K562 (cell line): ENCODE results near the gene RAB11FIP2. TPM values are rescaled to one million over a fixed set of nuclear protein-coding genes. Genes with fewer than 3 reads are reported as not detected.

Source experiments
- BMI1 ChIP-seq: fragments of 150-350 bp; IDR thresholded peaks from 2 replicates; pipeline ENCODE4 v1.6.1; 2014; ENCODE audit warnings: low read length
- CREB1 ChIP-seq, 2 experiments: sonication (generic) in 1 of 2; formaldehyde crosslinking in 1 of 2; IDR thresholded peaks; 2 replicates each; pipeline versions ENCODE4 v1.6.1 to v1.8.0; 2012 to 2022; ENCODE audit warnings: inconsistent platforms in 1 of 2, mild to moderate bottlenecking in 1 of 2, missing genetic modification reagents in 1 of 2, moderate library complexity in 1 of 2
- CXXC5 ChIP-seq: fragments of 250-450 bp; sonication (Bioruptor Pico); IDR thresholded peaks from 2 replicates; pipeline ENCODE4 v1.8.0; 2022; ENCODE audit warnings: inconsistent platforms, mild to moderate bottlenecking, moderate library complexity
- ELF2 ChIP-seq: fragments of 250-450 bp; sonication (Bioruptor Pico); IDR thresholded peaks from 2 replicates; pipeline ENCODE4 v1.5.0; 2021; ENCODE audit warnings: mild to moderate bottlenecking
- GATAD2A ChIP-seq: fragments of 450-650 bp; IDR thresholded peaks from 2 replicates; pipeline ENCODE4 v1.6.1; 2017
- MAZ ChIP-seq, 2 experiments: fragments of 450-650 bp in 1 of 2; sonication (generic) in 1 of 2; formaldehyde crosslinking; IDR thresholded peaks in 1 of 2; conservative IDR thresholded peaks in 1 of 2; 2 replicates each; pipeline versions ENCODE4 v1.4.0 to v1.5.0; 2020; ENCODE audit warnings: mild to moderate bottlenecking in 1 of 2, missing genetic modification reagents in 1 of 2
- NONO ChIP-seq, 2 experiments: fragments of 200-400 bp in 1 of 2; fragments of 450-650 bp in 1 of 2; formaldehyde crosslinking in 1 of 2; IDR thresholded peaks; 2 replicates each; pipeline ENCODE4 v1.6.1; 2017; ENCODE audit warnings: low read depth in 2 of 2, mild to moderate bottlenecking in 2 of 2, moderate library complexity in 2 of 2, low read length in 1 of 2
- NR2C2 ChIP-seq, 2 experiments: fragments of 200-800 bp in 1 of 2; sonication (Bioruptor generic) in 1 of 2; sonication (generic) in 1 of 2; formaldehyde crosslinking in 1 of 2; IDR thresholded peaks; 2 replicates each; pipeline versions ENCODE4 v1.6.1 to v1.8.0; 2016 to 2022; ENCODE audit warnings: mild to moderate bottlenecking in 1 of 2, missing compliant biosample characterization in 1 of 2, missing genetic modification characterization in 1 of 2, missing genetic modification reagents in 1 of 2
- NR3C1 ChIP-seq: sonication (generic); formaldehyde crosslinking; IDR thresholded peaks from 2 replicates; pipeline ENCODE4 v1.8.1; 2022; ENCODE audit warnings: missing genetic modification reagents
- PHF8 ChIP-seq: fragments of 200-600 bp; sonication (generic); IDR thresholded peaks from 2 replicates; pipeline ENCODE4 v1.6.1; 2012; ENCODE audit warnings: mixed run types, mild to moderate bottlenecking, inconsistent platforms, low read length, moderate library complexity, borderline replicate concordance
- POLR2B ChIP-seq: fragments of 450-650 bp; IDR thresholded peaks from 2 replicates; pipeline ENCODE4 v1.6.1; 2018; ENCODE audit warnings: low read depth; ENCODE audit not compliant: partially characterized antibody
- POLR2G ChIP-seq: fragments of 200-400 bp; formaldehyde crosslinking; IDR thresholded peaks from 2 replicates; pipeline ENCODE4 v1.6.1; 2017; ENCODE audit warnings: low read depth, mild to moderate bottlenecking, antibody characterized with exemption, low read length, moderate library complexity
- SRSF9 ChIP-seq: fragments of 200-400 bp; formaldehyde crosslinking; IDR thresholded peaks from 2 replicates; pipeline ENCODE4 v1.6.1; 2017; ENCODE audit warnings: low read depth, low read length, borderline replicate concordance
- SUPT5H ChIP-seq: fragments of 450-650 bp; IDR thresholded peaks from 2 replicates; pipeline ENCODE4 v1.6.1; 2016
- TAF1 ChIP-seq: IDR thresholded peaks from 2 replicates; pipeline ENCODE4 v1.6.1; 2011; ENCODE audit warnings: mild to moderate bottlenecking, low read length, moderate library complexity; ENCODE audit not compliant: insufficient read depth, control insufficient read depth, severe bottlenecking; ENCODE audit errors: extremely low read depth
- TGIF2 ChIP-seq: sonication (generic); formaldehyde crosslinking; IDR thresholded peaks from 2 replicates; pipeline ENCODE4 v1.8.1; 2022; ENCODE audit warnings: mild to moderate bottlenecking, missing genetic modification reagents, moderate library complexity
- YY1 ChIP-seq, 3 experiments: IDR thresholded peaks; 2 replicates each; pipeline ENCODE4 v1.6.1; 2011; ENCODE audit warnings: low read length in 2 of 3, mild to moderate bottlenecking in 2 of 3, moderate library complexity in 2 of 3, borderline replicate concordance in 1 of 3, control low read depth in 1 of 3, low read depth in 1 of 3; ENCODE audit not compliant: insufficient read depth in 3 of 3, insufficient replicate concordance in 2 of 3, control insufficient read depth in 1 of 3, insufficient read length in 1 of 3; ENCODE audit errors: extremely low read depth in 1 of 3
- ZNF146 ChIP-seq: IDR thresholded peaks from one replicate; pipeline ENCODE4 v1.6.1; 2018; ENCODE audit warnings: missing compliant biosample characterization; ENCODE audit not compliant: unreplicated experiment
- ZNF41 ChIP-seq: fragments of 250-450 bp; sonication (Bioruptor Pico); conservative IDR thresholded peaks from 2 replicates; pipeline ENCODE4 v1.4.0; 2020; ENCODE audit warnings: mild to moderate bottlenecking
- polyA plus RNA-seq, 8 experiments: library from polyadenylated mRNA; depleted of rRNA in 4 of 8; stranded (reverse) in 5 of 8; unstranded in 3 of 8; fragments of >200 nt; fragmentation: Nextera tagmentation in 2 of 8; fragmentation: Illumina TruSeq in 1 of 8; extraction: Ambion mirVana in 2 of 8; extraction: Trizol in 1 of 8; gene quantifications; 2 replicates each; pipeline versions ENCODE4 v1.2.1 to v1.2.3, GENCODE V29; 2011 to 2014; ENCODE audit warnings: inconsistent platforms in 1 of 8, missing spikeins in 1 of 8
- total RNA-seq, 7 experiments: library from RNA; depleted of rRNA in 6 of 7; stranded (reverse); fragments of >200 nt in 6 of 7; fragmentation: Illumina TruSeq in 2 of 7; extraction: Trizol in 2 of 7; gene quantifications; 2 replicates each; pipeline versions ENCODE4 v1.2.1 to v1.2.3, GENCODE V29; 2011 to 2021; ENCODE audit warnings: low replicate concordance in 1 of 7
- TF ChIP-seq, protein P1 (sequence below): sonication (generic); formaldehyde crosslinking; IDR thresholded peaks from 2 replicates; pipeline ENCODE4 v1.8.0; 2022; ENCODE audit warnings: mild to moderate bottlenecking, missing genetic modification reagents
- TF ChIP-seq, protein P2 (sequence below): sonication (generic); formaldehyde crosslinking; IDR thresholded peaks from 2 replicates; pipeline ENCODE4 v1.9.0; 2022; ENCODE audit warnings: mild to moderate bottlenecking, missing genetic modification reagents

The RAB11FIP2 gene
- total and polyA plus RNA-seq, 9 of the 15 experiments (the other 6 are each of a cell fraction or from before 2014, with no cell fraction given), result 3.0 to 10.6 (median 3.9) TPM

DNA sequence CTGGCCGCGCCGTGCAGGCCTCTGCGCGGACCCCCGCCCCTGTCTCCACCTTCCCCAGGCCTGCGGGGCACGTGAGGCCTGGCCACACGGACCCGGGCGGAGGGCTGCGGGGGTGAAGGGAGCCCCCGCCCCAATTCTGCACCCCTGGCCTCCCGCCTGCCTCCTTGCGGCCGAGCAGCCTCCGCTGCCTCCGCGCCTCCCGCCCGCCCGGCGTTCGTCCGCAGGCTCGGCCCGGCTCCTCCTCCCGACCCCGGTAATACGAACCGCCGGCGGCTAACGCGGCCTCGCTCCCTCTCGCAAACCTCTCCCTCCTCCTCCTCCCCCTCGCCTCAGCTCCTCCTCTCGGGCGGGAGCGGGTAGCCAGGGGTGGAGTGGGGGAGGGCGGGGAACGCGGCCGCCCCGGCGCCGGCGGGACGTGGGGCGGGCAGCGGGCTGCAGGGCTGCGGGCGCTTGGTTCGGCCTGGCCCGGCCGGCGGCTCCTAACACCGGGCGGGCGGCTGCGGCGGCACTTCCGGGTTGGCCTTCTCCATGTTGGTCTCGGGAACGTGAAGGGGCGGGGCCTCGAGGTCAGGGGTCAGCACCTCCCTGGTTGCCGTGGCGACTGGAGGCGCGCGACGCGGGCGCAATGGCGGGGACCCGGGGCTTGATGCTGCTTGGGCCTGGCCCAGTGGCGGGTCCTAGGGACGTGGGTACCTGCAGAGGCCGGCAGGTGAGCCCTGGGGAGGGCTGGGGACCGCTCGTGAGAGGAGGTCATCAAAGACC, at the start of gene RAB11FIP2 (continued):
- TF ChIP-seq TAF1, result peak; percentile 58
- peak; percentile 89 for TF ChIP-seq ELF2 (CRISPR knock-in tag)
- no peak for TF ChIP-seq ZNF41 (CRISPR knock-in tag)
- TF ChIP-seq, protein P1, sequence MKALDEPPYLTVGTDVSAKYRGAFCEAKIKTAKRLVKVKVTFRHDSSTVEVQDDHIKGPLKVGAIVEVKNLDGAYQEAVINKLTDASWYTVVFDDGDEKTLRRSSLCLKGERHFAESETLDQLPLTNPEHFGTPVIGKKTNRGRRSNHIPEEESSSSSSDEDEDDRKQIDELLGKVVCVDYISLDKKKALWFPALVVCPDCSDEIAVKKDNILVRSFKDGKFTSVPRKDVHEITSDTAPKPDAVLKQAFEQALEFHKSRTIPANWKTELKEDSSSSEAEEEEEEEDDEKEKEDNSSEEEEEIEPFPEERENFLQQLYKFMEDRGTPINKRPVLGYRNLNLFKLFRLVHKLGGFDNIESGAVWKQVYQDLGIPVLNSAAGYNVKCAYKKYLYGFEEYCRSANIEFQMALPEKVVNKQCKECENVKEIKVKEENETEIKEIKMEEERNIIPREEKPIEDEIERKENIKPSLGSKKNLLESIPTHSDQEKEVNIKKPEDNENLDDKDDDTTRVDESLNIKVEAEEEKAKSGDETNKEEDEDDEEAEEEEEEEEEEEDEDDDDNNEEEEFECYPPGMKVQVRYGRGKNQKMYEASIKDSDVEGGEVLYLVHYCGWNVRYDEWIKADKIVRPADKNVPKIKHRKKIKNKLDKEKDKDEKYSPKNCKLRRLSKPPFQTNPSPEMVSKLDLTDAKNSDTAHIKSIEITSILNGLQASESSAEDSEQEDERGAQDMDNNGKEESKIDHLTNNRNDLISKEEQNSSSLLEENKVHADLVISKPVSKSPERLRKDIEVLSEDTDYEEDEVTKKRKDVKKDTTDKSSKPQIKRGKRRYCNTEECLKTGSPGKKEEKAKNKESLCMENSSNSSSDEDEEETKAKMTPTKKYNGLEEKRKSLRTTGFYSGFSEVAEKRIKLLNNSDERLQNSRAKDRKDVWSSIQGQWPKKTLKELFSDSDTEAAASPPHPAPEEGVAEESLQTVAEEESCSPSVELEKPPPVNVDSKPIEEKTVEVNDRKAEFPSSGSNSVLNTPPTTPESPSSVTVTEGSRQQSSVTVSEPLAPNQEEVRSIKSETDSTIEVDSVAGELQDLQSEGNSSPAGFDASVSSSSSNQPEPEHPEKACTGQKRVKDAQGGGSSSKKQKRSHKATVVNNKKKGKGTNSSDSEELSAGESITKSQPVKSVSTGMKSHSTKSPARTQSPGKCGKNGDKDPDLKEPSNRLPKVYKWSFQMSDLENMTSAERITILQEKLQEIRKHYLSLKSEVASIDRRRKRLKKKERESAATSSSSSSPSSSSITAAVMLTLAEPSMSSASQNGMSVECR, result peak; percentile 33; the same call in 1 of the 2 replicates
- no peak for TF ChIP-seq ZNF146
- TF ChIP-seq NONO (IDR thresholded peaks at IDR 0.05; ENCODE audit: low read depth in 2 of 2, low read length in 1 of 2), result 0 out of 4 replicates have a peak, but pooled peaks of 1 of the 2 experiments have one; percentile 37
- TF ChIP-seq POLR2B, result no peak
- TF ChIP-seq YY1 (IDR thresholded peaks at IDR 0.05; ENCODE audit: borderline replicate concordance in 1 of 3, control insufficient read depth in 1 of 3, extremely low read depth in 1 of 3, insufficient read depth in 3 of 3, insufficient read length in 1 of 3, insufficient replicate concordance in 2 of 3, low read depth in 1 of 3, low read length in 2 of 3), result peak; percentile 68 to 91 (median 90)
- TF ChIP-seq TGIF2 (CRISPR knock-in tag), result no peak
- TF ChIP-seq SUPT5H, result peak; percentile 42; the same call in 1 of the 2 replicates
- peak; percentile 75; the same call in 1 of the 2 replicates for TF ChIP-seq PHF8
- peak in 1 of 2 experiments; percentile 92; a peak in 2 of 4 replicates for TF ChIP-seq MAZ (CRISPR knock-in tag; conservative IDR thresholded peaks at IDR 0.05 in 1 of 2, IDR thresholded peaks at IDR 0.05 in 1 of 2)
- TF ChIP-seq, protein P2, sequence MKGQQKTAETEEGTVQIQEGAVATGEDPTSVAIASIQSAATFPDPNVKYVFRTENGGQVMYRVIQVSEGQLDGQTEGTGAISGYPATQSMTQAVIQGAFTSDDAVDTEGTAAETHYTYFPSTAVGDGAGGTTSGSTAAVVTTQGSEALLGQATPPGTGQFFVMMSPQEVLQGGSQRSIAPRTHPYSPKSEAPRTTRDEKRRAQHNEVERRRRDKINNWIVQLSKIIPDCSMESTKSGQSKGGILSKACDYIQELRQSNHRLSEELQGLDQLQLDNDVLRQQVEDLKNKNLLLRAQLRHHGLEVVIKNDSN (CRISPR knock-in tag), result peak; percentile 16; the same call in 1 of the 2 replicates
- no peak for TF ChIP-seq CREB1 (IDR thresholded peaks at IDR 0.05)
- peak; percentile 14; the same call in 1 of the 2 replicates for TF ChIP-seq CREB1 (CRISPR knock-in tag; IDR thresholded peaks at IDR 0.05)
- peak; percentile 81 for TF ChIP-seq BMI1
- TF ChIP-seq SRSF9, result no peak
- TF ChIP-seq POLR2G, result peak; percentile 88
- peak; percentile 97 for TF ChIP-seq NR2C2 (CRISPR knock-in tag; IDR thresholded peaks at IDR 0.05)
- TF ChIP-seq NR2C2 (tag; IDR thresholded peaks at IDR 0.05), result peak; percentile 99
- peak; percentile 75 for TF ChIP-seq CXXC5 (CRISPR knock-in tag)
- TF ChIP-seq GATAD2A, result 0 out of 2 replicates have a peak, but pooled peaks have one; percentile 22
- peak; percentile 53; the same call in 1 of the 2 replicates for TF ChIP-seq NR3C1 (CRISPR knock-in tag)
